Amniotic epithelial cell (primary cell): Measurements from ENCODE around the gene NDUFV2.
"Not testable (repeated sequence)": the region's sequence is repeated elsewhere in the genome, so short reads cannot be mapped to it uniquely, and the experiment has no call there.

Experiments used
- DNase-seq: peaks from one replicate; pipeline ENCODE4 v3.0.0-alpha.2; 2010; ENCODE audit warnings: low read depth

The NDUFV2 gene

GRCh38 chr18:9102508-9103375, at the start of gene NDUFV2:
Gene NDUFV2 (plus strand): TSS chr18:9102699. CDS start chr18:9102744, 45 bp downstream.
- peak; percentile 93 for DNase-seq

- no peak for DNase-seq
Measured at GRCh38 chr18:9053814-9054213, 48.7 kb upstream of the NDUFV2 start.

GRCh38 chr18:9055185-9055584, 47.3 kb upstream of the NDUFV2 start:
- peak; percentile 79 for DNase-seq

- DNase-seq, result no peak
Measured at GRCh38 chr18:9055626-9056025, 46.9 kb upstream of the NDUFV2 start.

GRCh38 chr18:9057646-9058045, 44.9 kb upstream of the NDUFV2 start:
- no peak for DNase-seq

GRCh38 chr18:9058406-9058805, 44.1 kb upstream of the NDUFV2 start:
- peak; percentile 74 for DNase-seq

GRCh38 chr18:9062418-9062751, 40.1 kb upstream of the NDUFV2 start:
- no peak for DNase-seq

GRCh38 chr18:9065864-9066263, 36.6 kb upstream of the NDUFV2 start:
- DNase-seq, result no peak

- DNase-seq, result no peak
Measured at GRCh38 chr18:9066358-9066757, 36.1 kb upstream of the NDUFV2 start.

- no peak for DNase-seq
Measured at GRCh38 chr18:9066817-9067306, 35.6 kb upstream of the NDUFV2 start.

- no peak for DNase-seq
Measured at GRCh38 chr18:9067823-9068222, 34.7 kb upstream of the NDUFV2 start.

GRCh38 chr18:9068346-9068745, 34.2 kb upstream of the NDUFV2 start:
- DNase-seq, result no peak

- no peak for DNase-seq
Measured at GRCh38 chr18:9069601-9070000, 32.9 kb upstream of the NDUFV2 start.

- no peak for DNase-seq
Measured at GRCh38 chr18:9070212-9070611, 32.3 kb upstream of the NDUFV2 start.

GRCh38 chr18:9079818-9080528, 22.5 kb upstream of the NDUFV2 start:
- DNase-seq, result no peak

- no peak for DNase-seq
Measured at GRCh38 chr18:9081940-9082339, 20.6 kb upstream of the NDUFV2 start.

GRCh38 chr18:9082711-9083510, 19.6 kb upstream of the NDUFV2 start:
- DNase-seq, result no peak

GRCh38 chr18:9086015-9086414, 16.5 kb upstream of the NDUFV2 start:
- no peak for DNase-seq

- DNase-seq, result no peak
Measured at GRCh38 chr18:9086624-9087023, 15.9 kb upstream of the NDUFV2 start.

- no peak for DNase-seq
Measured at GRCh38 chr18:9087144-9087543, 15.4 kb upstream of the NDUFV2 start.

GRCh38 chr18:9088252-9088651, 14.2 kb upstream of the NDUFV2 start:
- no peak for DNase-seq

- DNase-seq, result not testable (repeated sequence)
Measured at GRCh38 chr18:9088727-9089126, 13.8 kb upstream of the NDUFV2 start.
